ENCODE measurements around the gene SEC24D. TPM values are rescaled to one million over a fixed set of nuclear protein-coding genes. Genes with fewer than 3 reads are reported as not detected.

SEC24D gene
- total and polyA plus RNA-seq, 2 experiments from 2014 or later = 37.6 to 94.8 TPM

- Histone ChIP-seq H3K4me2 (no peak overlapping the region), H3K79me2 (replicated peaks; ENCODE audit: insufficient read depth) (peaks cover 57% of the 10 kb centered on the region), H4K20me1 (replicated peaks; ENCODE audit: insufficient read depth) (no peaks in the 10 kb centered on the region; the same call in 1 of the 2 replicates), H3K4me1 (ENCODE audit: insufficient read depth) (no peaks in the 10 kb centered on the region), H3K27ac (ENCODE audit: low read depth) (no peak overlapping the region), H3F3A (replicated peaks; ENCODE audit: low read depth) (no peaks in the 10 kb centered on the region; the same call in 1 of the 2 replicates), H3K9me2 (ENCODE audit: insufficient read depth) (no peaks in the 10 kb centered on the region), H3K4me3 (no peak overlapping the region), H3K27me3 (ENCODE audit: insufficient read depth) (no peaks in the 10 kb centered on the region), H2AFZ (no peak overlapping the region), H3K36me3 (ENCODE audit: insufficient read depth) (peaks cover 47% of the 10 kb centered on the region)
- peaks cover 2% of the 10 kb centered on the region for H3K27me3 Mint-ChIP-seq (ENCODE audit: insufficient read depth, low read depth, poor library complexity)
- peaks cover 61% of the 10 kb centered on the region for H3K36me3 Mint-ChIP-seq (ENCODE audit: low read depth)
- H3K27ac Mint-ChIP-seq = no peak overlapping the region
- no peaks in the 10 kb centered on the region for H3K9me3 Mint-ChIP-seq
- H3K4me1 Mint-ChIP-seq = no peaks in the 10 kb centered on the region
- TF ChIP-seq ETS1 (IDR thresholded peaks at IDR 0.05) (no peak), POLR2AphosphoS5 (IDR thresholded peaks at IDR 0.05; ENCODE audit: low read depth) (no peak), ZNF331 (CRISPR knock-in tag; IDR thresholded peaks at IDR 0.05; ENCODE audit: low read depth) (no peak), NANOG (IDR thresholded peaks at IDR 0.05; ENCODE audit: borderline replicate concordance) (no peak), JUNB (IDR thresholded peaks at IDR 0.05; ENCODE audit: unreplicated experiment) (no peak), CREB1 (CRISPR knock-in tag; IDR thresholded peaks at IDR 0.05; ENCODE audit: low read depth) (no peak), EZH2phosphoT487 (IDR thresholded peaks at IDR 0.05; ENCODE audit: unreplicated experiment) (no peak), ZNF114 (CRISPR knock-in tag; IDR thresholded peaks at IDR 0.05) (no peak), EZH2 (IDR thresholded peaks at IDR 0.05; ENCODE audit: low read depth, unreplicated experiment) (no peak), STAT1 (IDR thresholded peaks at IDR 0.05; ENCODE audit: unreplicated experiment) (no peak)
- TF ChIP-seq, protein P1, sequence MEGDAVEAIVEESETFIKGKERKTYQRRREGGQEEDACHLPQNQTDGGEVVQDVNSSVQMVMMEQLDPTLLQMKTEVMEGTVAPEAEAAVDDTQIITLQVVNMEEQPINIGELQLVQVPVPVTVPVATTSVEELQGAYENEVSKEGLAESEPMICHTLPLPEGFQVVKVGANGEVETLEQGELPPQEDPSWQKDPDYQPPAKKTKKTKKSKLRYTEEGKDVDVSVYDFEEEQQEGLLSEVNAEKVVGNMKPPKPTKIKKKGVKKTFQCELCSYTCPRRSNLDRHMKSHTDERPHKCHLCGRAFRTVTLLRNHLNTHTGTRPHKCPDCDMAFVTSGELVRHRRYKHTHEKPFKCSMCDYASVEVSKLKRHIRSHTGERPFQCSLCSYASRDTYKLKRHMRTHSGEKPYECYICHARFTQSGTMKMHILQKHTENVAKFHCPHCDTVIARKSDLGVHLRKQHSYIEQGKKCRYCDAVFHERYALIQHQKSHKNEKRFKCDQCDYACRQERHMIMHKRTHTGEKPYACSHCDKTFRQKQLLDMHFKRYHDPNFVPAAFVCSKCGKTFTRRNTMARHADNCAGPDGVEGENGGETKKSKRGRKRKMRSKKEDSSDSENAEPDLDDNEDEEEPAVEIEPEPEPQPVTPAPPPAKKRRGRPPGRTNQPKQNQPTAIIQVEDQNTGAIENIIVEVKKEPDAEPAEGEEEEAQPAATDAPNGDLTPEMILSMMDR (conservative IDR thresholded peaks at IDR 0.05; ENCODE audit: low read depth in 2 of 2) = no peak
- TF ChIP-seq, protein P2, sequence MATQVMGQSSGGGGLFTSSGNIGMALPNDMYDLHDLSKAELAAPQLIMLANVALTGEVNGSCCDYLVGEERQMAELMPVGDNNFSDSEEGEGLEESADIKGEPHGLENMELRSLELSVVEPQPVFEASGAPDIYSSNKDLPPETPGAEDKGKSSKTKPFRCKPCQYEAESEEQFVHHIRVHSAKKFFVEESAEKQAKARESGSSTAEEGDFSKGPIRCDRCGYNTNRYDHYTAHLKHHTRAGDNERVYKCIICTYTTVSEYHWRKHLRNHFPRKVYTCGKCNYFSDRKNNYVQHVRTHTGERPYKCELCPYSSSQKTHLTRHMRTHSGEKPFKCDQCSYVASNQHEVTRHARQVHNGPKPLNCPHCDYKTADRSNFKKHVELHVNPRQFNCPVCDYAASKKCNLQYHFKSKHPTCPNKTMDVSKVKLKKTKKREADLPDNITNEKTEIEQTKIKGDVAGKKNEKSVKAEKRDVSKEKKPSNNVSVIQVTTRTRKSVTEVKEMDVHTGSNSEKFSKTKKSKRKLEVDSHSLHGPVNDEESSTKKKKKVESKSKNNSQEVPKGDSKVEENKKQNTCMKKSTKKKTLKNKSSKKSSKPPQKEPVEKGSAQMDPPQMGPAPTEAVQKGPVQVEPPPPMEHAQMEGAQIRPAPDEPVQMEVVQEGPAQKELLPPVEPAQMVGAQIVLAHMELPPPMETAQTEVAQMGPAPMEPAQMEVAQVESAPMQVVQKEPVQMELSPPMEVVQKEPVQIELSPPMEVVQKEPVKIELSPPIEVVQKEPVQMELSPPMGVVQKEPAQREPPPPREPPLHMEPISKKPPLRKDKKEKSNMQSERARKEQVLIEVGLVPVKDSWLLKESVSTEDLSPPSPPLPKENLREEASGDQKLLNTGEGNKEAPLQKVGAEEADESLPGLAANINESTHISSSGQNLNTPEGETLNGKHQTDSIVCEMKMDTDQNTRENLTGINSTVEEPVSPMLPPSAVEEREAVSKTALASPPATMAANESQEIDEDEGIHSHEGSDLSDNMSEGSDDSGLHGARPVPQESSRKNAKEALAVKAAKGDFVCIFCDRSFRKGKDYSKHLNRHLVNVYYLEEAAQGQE (IDR thresholded peaks at IDR 0.05; ENCODE audit: unreplicated experiment) = no peak
- TF ChIP-seq, protein P3, sequence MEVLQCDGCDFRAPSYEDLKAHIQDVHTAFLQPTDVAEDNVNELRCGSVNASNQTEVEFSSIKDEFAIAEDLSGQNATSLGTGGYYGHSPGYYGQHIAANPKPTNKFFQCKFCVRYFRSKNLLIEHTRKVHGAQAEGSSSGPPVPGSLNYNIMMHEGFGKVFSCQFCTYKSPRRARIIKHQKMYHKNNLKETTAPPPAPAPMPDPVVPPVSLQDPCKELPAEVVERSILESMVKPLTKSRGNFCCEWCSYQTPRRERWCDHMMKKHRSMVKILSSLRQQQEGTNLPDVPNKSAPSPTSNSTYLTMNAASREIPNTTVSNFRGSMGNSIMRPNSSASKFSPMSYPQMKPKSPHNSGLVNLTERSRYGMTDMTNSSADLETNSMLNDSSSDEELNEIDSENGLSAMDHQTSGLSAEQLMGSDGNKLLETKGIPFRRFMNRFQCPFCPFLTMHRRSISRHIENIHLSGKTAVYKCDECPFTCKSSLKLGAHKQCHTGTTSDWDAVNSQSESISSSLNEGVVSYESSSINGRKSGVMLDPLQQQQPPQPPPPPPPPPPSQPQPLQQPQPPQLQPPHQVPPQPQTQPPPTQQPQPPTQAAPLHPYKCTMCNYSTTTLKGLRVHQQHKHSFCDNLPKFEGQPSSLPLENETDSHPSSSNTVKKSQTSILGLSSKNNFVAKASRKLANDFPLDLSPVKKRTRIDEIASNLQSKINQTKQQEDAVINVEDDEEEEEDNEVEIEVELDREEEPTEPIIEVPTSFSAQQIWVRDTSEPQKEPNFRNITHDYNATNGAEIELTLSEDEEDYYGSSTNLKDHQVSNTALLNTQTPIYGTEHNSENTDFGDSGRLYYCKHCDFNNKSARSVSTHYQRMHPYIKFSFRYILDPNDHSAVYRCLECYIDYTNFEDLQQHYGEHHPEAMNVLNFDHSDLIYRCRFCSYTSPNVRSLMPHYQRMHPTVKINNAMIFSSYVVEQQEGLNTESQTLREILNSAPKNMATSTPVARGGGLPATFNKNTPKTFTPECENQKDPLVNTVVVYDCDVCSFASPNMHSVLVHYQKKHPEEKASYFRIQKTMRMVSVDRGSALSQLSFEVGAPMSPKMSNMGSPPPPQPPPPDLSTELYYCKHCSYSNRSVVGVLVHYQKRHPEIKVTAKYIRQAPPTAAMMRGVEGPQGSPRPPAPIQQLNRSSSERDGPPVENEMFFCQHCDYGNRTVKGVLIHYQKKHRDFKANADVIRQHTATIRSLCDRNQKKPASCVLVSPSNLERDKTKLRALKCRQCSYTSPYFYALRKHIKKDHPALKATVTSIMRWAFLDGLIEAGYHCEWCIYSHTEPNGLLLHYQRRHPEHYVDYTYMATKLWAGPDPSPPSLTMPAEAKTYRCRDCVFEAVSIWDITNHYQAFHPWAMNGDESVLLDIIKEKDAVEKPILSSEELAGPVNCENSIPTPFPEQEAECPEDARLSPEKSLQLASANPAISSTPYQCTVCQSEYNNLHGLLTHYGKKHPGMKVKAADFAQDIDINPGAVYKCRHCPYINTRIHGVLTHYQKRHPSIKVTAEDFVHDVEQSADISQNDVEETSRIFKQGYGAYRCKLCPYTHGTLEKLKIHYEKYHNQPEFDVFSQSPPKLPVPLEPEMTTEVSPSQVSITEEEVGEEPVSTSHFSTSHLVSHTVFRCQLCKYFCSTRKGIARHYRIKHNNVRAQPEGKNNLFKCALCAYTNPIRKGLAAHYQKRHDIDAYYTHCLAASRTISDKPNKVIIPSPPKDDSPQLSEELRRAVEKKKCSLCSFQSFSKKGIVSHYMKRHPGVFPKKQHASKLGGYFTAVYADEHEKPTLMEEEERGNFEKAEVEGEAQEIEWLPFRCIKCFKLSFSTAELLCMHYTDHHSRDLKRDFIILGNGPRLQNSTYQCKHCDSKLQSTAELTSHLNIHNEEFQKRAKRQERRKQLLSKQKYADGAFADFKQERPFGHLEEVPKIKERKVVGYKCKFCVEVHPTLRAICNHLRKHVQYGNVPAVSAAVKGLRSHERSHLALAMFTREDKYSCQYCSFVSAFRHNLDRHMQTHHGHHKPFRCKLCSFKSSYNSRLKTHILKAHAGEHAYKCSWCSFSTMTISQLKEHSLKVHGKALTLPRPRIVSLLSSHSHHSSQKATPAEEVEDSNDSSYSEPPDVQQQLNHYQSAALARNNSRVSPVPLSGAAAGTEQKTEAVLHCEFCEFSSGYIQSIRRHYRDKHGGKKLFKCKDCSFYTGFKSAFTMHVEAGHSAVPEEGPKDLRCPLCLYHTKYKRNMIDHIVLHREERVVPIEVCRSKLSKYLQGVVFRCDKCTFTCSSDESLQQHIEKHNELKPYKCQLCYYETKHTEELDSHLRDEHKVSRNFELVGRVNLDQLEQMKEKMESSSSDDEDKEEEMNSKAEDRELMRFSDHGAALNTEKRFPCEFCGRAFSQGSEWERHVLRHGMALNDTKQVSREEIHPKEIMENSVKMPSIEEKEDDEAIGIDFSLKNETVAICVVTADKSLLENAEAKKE (CRISPR knock-in tag; IDR thresholded peaks at IDR 0.05) = no peak
- ATAC-seq (no peak), DNase-seq (ENCODE audit: low spot score) (no peak)
- H3K4me3 Mint-ChIP-seq = no peak overlapping the region
Measured at GRCh38 chr4:118814891-118815290, 21.0 kb downstream of the SEC24D start.
